NCI-H1694 treated with DMSO at 0.1 percent for 48 hours (cell line): Measurements from ENCODE around the gene C20orf141.
"Not testable (repeated sequence)": the region's sequence is repeated elsewhere in the genome, so short reads cannot be mapped to it uniquely, and the experiment has no call there.

ENCODE experiments used
- DNase-seq: peaks from one replicate; lab custom pipeline; 2025; lab: John Stamatoyannopoulos, UW

Gene C20orf141, protein sequence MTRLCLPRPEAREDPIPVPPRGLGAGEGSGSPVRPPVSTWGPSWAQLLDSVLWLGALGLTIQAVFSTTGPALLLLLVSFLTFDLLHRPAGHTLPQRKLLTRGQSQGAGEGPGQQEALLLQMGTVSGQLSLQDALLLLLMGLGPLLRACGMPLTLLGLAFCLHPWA

DNA sequence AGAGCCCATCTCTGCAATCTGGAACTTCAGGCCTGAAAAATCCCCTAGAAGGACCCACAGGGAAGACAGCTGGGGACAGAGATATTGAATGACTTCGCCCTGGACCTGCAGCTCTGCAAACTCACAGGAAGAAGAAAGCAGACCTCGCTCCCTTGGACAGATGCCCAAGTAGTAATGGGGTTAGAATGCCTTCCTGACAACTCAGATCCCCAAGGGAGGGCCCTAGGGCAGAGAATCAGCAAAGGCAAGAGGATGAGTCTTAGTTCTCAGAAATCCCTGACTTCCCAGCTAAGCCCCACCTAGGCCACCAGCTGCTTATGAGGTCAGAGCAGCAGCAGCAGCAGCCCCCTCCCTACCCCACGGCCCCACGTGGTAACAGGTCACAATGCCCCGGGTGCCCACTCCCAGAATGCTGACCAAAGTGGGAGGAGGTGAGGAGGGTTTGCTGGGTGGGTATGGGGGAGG is at the start of gene C20orf141:
Gene C20orf141, plus strand, starts transcription at position 401 of the 465 bp plus-strand sequence. CDS start 198 bp downstream, outside the sequence.
- no peak for DNase-seq

DNA sequence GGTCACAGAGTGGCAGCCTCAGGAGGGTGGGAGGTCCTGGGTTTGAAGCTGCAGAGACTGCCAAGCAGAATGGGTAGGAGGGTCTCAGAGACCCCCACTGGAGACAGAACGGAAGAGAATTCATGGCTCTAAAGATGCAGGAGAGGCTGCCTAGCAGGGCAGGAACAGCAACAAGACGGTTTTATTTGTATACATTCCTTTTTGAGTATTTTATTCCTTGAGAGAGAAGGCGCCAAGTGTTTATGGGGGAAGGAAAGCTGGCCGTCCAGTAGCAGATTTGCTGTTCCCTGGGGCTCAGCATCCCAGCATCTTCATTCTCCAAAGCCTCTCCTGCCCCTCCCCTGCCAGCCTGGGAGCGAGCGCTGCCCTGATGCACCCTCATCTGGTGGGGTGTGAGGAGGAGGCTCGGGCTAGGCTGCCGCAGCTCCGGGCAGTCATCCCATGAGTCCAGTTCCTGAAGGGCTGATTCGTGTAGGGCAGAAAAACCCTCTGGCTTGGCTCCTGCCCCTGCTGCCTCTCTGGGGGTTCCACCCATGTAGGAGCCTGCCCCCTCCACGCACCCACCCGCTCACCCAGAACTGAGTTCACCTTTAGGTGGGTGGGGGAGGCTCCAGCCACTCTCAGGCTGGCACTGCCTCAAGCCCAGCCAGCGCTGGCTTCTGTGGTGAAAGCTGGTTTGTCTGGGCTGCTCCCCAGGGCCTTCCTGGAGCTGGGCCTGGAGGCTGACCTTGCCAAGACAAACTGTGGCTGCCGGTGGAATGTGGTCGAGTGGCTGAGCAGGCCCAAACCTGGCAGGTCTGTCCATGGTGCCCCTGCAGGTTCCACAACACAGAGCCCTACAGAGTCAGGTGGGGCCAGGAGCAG is 46.8 kb upstream of the C20orf141 start:
- DNase-seq = no peak

DNA sequence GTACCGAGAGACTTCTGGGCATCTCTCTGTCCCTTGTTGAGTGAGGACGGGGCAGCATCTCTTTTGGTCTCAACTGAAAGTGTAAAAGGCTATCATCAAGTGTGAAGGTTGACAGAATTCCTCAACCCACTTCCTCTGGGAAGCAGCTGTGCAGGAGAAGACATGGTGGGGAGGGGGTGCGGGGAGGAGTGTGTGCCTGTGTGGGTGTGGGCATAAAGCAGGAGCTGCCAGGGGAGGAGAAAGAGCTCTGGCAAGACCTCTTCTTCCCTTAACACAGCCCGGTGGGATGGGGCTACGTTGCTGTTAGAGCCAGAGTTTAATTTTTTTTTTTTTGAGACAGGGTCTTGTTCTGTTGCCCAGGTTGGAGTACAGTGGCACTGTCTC is 46.2 kb upstream of the C20orf141 start:
- no peak for DNase-seq

DNA sequence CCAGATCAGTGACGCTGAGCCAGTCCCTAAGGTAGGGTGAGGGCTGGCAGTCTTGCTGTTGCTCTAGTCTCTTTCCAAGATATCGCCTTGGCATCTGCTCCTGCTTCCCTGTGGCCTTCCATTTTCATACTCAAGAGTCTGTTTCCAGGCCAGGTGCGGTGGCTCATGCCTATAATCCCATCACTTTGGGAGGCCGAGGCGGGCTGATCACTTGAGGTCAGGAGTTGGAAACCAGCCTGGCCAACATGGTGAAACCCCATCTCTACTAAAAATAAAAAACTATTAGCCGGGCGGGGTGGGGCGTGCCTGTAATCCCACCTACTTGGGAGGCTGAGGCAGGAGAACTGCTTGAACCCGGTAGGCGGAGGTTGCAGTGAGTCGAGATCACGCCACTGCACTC is 44.7 kb upstream of the C20orf141 start:
- not testable (repeated sequence) for DNase-seq

DNA sequence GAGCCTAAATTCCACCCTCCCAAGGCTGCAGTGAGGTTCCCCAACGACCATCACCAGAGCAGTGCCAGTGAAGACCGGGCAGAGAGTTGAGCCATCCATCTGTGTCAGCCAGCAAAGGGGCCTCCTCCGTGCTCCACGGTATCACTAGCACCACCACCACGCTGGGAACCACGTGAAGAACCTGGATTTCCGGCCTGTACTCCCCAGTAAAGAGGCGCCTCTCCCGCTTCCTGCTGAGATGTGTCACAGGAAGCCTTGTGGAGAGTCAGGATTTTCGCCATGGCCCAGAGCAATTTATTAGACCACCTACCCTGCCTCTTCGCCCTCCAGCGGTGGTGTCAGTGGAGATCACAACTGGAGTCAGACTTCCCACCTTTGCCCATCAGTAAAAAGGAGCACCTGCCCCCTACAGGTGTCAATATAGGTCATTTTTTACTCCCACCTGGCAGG is 43.1 kb upstream of the C20orf141 start:
- DNase-seq = no peak

DNA sequence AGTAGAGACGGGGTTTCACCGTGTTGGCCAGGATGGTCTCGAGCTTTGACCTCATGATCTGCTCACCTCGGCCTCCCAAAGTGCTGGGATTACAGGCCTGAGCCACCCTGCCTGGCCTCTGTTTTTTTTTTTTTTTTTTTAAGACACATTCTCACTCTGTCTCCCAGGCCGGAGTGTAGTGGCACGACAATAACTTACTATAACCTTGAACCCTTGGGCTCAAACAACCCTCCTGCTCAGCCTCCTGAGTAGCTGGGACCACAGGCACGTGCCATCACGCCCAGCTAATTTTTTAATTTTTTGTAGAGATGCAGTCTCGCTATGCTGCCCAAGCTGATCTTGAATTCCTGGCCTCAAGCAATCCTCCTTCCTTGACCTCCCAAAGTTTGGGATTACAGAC is 41.0 kb upstream of the C20orf141 start:
- DNase-seq = no peak

DNA sequence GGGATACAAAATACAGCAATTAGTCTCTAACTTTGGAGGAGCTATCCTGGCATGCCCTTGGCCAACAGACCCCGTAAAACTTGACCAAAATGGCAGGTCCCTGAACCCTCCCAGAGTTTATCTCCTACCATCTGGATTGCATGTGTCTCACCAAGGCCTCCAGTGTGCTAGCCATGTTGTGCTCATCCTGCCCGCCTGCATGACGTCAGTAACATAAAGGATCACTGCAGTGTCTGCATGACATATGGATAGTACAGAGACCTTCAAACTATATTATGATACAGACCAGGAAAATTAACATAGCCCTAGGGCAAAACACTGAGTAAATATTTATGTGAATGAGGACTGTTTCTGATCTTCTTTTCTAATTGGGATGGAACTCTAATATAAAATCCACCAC is 39.6 kb upstream of the C20orf141 start:
- no peak for DNase-seq

DNA sequence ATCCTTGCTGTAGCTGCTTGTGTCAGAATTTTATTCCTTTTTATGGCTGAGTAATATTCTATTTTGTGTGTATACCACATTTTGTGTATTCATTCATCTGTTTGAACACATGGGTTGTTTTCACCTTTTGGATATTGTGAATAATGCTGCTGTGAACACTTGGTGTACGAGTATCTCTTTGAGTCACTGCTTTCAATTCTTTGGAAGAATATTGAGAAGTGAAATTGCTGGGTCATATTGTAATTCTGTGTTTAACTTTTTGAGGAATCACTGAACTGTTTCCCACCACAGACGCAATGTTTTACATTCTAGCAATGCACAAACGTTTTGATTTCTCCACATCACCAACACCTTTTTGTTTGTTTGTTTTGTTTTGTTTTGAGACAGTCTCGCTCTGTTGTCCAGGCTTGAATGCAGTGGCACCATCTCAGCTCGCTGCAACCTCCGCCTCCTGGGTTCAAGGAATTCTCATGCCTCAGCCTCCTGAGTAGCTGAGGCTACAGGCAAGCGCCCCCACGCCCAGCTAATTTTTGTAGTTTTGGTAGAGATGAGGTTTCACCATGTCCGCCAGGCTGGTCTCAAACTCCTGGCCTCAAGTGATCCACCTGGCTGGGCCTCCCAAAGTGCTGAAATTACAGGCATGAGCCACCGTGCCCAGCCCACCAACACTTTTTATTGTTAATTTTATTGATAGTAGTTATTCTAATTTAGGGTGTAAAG is 36.0 kb upstream of the C20orf141 start:
- DNase-seq = no peak

DNA sequence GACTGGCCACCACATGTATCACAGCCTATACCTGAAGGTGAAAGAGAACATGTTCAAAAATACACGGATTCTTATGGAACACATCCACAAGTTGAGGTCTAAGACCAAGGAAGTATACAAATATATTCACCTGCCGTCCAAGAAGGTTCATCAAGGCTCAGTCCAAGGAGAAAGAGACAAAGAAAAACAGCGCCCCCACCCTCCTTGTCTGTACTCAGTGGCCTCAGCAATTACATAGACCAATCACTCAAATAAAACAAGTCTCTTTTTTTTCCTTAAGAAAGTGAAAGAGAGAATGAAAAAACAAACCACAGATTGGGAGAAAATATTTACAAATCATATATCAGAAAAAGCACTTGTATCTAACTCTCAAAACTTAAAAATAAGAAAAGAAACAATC is 33.8 kb upstream of the C20orf141 start:
- DNase-seq = no peak

DNA sequence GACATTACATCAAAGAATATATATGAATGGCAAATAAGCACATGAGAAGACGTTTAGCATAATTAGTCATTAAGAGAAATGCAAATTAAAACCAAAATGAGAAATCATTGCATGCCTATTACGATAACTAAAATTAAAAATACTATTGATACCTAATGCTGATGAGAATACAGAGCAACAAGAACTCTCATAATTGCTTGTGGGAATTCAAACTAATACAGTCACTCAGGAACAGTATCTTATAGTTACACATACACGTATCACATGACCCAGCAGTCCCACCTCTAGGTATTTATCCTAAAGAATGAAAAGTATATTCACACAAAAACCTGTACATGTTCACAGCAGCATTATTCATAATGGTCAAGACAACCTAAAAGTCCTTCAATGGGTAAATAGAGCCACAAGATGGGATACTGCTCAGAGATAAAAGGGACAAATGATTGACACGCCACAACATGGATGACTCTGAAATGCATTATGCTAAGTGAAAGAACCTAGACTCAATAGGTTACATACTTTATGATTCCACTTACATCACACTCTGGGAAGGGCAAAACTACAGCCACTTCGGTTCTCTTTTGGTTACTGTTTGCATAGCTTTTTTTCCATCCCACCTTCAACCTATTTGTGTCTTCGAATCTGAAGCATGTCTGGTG is 30.8 kb upstream of the C20orf141 start:
- no peak for DNase-seq

DNA sequence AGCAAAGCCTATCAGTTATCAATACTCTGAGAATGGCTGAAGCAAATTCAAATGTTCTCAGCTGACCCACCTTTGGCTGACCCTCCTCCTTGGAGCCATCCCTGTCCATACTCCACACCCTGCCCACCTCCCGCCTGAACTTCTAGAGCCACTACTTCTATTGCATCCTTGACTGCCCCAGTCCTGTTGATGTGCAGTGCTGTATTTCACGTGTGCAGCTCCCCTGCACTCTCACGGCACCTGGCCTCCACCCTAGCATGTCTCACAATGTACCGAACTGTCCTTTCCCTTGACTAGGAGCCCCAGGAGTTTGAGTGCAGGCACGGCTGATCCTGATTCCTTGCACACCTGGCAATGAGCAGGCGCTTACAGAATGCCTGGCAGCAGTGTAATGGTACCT is 21.3 kb upstream of the C20orf141 start:
- no peak for DNase-seq

DNA sequence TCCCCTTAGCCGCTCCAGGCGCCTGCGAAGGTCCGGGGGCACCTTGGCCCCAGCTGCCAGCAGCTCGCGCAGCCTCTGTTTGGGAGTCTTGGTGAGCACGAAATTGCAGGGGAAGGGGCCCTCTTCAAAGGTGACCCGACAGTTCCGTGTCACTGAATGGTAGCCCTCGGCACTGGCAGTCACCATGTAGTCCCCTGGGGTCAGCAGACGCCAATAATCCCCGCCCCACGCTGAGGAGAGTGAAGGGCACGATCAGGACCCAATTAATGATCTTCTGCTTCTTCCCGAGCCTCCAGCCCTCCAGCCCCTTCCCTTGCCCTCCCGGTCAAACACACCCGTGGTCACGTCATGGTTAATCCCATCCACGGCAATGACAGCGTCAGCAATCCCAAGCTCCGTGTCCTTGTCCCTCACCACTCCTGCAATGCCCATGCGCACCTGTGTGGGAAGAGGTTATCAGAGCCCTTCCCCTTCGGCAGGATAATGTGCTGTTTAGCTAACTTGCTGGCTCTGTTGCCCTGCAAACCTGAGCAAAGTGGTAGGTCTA is 20.5 kb upstream of the C20orf141 start:
- DNase-seq = no peak

DNA sequence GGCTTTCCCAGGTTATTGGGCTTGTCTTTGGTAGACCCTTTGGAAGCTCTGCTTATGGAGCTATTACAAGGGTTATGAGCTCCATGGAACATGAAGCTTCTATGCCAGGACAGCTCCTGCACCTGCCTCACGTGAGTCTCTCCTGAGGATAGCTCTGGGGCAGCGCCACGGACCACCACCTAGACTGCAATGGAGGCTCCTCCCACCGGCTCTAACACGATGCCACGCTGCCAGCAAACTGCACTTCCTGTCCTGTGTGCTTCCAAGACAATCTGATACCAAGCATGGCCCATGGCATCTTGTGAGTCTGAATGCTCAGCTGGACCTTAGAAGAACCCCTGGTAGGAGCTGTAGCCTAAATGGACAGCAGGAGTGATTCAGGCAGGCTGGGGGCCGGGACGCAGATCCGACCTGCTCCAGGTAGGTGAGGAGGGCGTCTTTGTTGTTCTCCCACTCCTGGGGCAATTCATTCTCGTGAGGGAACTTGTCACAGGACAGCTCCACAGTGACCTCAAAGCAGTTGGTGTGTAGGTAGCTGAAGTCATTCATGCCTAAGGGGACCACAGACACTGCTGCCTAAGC is 19.8 kb upstream of the C20orf141 start:
- DNase-seq = no peak

DNA sequence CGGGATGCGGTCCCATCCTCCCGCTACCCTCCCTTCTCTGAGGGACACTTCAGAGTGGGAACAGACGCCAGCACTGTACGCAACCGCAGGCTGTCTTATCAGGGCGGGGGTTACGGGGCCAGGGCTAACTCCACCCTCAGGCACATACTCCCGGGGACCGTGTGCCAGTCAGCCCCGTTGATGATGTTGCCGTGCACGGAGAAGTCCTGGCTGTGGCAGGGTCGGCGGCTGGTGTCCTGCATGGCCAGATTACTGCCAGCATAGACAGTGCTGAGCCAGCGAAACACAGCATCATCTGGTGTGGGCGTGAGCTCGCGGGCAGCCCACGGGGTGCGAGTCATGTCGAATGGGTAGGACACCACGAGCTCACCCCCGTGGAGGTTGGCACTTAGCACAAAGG is 19.3 kb upstream of the C20orf141 start:
- no peak for DNase-seq

DNA sequence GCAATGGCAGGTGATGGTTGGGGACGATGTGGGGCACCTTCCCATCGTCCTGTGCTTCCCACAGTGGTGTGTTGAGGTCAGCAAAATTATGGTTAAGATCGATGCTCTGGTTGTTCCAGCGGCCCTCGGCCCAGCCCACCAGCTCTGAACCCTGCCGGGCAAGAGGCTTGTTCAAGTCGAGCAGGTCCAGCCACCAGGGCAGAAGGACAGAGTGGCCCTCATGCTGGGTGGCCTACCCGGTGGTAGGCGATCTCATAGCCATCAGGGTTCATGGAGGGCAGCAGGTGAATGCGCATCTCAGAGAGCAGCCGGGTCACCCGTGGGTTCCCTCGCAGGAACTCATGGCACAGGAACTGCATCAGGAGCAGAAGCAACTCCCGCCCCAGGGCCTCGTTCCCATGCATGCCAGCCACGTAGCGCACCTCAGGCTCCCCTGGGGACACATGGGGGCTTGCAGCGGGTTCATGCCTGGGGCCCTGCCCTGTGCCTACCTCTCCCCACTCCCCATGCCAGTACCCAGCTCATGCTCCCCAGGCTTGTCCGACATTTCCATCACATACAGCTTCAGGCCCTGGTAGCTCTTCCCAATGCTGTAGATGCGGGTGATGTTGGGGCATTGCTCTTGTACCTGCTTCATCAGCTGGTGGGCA is 18.7 kb upstream of the C20orf141 start:
- no peak for DNase-seq

DNA sequence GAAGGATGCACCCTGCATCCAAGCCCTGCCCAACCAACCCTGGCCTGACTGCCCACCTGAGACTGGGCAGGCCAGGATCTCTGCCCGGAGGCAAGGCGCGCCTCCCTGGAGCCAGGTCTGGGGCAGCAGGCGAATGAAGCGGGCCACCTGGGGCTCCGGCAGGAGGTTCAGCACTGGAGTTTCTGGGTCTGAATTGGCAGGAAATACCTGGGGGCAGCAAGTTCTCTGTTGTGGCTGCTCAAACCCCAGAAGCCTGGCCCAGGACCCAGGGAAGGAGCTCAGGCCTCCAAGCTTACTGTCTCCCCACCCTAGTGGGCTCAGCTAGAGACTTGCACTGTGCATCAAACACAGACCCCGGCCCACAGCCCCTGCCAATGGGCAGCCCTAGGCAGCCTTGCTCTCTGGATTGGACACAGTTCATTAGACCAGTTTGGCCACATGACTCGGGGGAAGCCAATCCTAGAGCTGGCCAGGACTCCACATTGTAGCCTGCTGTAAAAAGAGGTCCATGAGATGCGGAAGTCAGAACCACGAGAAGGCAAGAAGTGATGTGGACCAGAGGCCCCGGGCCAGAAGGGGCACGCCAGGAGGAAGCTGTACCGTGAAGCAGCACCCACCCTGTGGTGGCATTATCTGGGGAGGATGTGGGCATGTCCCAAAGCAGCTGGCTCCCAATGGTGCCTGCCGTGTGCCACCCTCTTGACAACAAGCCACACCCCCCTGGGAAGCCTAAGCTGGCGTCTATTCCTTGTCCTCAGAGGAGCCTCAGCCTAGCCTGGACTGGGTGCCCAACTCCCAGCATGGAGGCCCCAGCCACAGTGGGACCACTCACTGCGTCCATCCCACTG is 17.4 kb upstream of the C20orf141 start:
- DNase-seq = no peak

DNA sequence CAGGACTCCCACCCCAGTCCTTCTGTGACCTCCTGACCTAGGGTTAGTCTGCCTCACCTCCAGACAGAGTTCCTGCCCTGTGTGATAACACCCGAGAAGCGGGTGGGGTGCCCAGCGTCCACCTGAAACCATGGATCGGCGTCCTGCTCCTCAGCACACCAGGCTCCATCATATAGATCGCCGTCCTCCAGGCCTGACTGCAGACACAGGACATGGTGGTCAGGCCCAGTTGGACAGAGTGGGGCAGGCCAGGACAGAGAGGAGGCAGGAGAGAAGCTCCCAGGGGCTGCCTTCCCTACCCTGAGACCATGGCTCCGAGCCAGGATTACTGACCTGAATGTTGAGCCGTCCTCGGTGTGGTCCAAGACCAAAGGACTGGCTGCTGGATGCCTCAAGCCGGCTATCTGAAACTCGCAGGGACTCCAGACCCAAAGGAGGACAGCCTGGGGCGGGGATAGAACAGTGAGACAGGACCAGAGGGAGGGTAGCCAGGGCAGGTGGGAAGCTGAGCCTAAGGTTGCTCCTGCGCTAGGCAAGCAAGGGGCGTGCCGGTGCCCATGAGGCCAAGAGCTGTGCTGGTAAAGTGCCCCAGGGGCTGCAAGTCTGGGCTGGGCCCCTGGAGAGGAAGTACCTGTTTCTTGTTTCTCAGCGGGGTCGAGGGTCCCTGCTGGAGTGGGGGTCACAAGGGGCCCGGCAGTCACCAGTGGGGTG is 16.5 kb upstream of the C20orf141 start:
- no peak for DNase-seq

DNA sequence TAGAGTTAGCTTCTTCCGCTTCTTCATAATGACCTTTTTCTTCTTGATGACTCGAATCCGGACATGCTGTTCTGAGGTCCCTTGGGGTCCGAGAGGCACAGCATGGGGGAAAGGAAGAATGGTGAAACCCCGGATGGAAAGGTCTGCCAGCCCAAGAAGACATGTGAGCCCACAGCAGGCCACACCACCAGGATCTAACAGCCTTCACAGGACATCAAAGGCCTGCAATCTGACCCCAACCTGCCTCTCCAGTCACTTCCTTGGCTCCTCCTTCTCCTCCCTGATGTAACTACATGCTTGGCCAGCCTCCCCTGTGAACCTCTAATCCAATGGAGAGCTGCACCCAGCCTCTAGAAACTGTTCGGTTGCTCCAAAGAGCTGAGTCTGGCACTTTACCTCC is 16.0 kb upstream of the C20orf141 start:
- no peak for DNase-seq

DNA sequence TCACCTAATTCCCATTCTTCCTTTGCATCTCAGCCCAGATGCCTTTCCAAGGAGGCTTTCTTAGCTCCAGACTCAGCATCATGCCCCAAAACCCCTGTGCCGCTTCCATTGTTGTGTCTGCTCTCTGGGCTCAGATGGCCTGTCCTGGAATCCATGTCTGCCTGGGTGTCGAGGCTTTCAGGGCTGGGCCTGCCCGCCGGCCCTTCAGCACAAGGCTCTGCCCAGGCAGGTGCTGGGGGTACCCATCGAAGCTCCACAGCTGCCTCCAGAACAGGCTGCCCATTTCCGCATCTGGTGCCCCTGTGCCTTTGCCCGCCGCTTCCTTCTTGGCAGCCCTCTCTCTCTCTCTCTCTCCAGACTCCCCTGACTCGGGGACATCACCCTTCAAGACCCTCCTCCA is 15.5 kb upstream of the C20orf141 start:
- DNase-seq = no peak
